OCI-M2 (cell line): Measurements from ENCODE around the gene WIPF3.

ENCODE experiments used
- DNase-seq: peaks from one replicate; lab custom pipeline; 2025; ENCODE audit not compliant: unreplicated experiment; lab: John Stamatoyannopoulos, UW

WIPF3 gene

GRCh38 chr7:29843726-29844125 is 37.4 kb downstream of the WIPF3 start:
- DNase-seq = no peak

- no peak for DNase-seq
Measured at GRCh38 chr7:29844559-29844958, 38.3 kb downstream of the WIPF3 start.

- no peak for DNase-seq
Measured at GRCh38 chr7:29847496-29847895, 41.2 kb downstream of the WIPF3 start.

GRCh38 chr7:29847916-29848315 is 41.6 kb downstream of the WIPF3 start:
- DNase-seq = no peak

- DNase-seq = no peak
Measured at GRCh38 chr7:29848941-29849340, 42.6 kb downstream of the WIPF3 start.

- DNase-seq = no peak
Measured at GRCh38 chr7:29851487-29851886, 45.2 kb downstream of the WIPF3 start.

GRCh38 chr7:29852457-29852856 is 46.1 kb downstream of the WIPF3 start:
- DNase-seq = no peak

GRCh38 chr7:29853072-29853471 is 46.8 kb downstream of the WIPF3 start:
- no peak for DNase-seq

- DNase-seq = no peak
Measured at GRCh38 chr7:29853789-29854188, 47.5 kb downstream of the WIPF3 start.

- DNase-seq = no peak
Measured at GRCh38 chr7:29854257-29854938, 48.1 kb downstream of the WIPF3 start.

GRCh38 chr7:29857654-29858053 is 51.3 kb downstream of the WIPF3 start:
- DNase-seq = no peak

- no peak for DNase-seq
Measured at GRCh38 chr7:29858191-29858951, 52.1 kb downstream of the WIPF3 start.

GRCh38 chr7:29859104-29859503 is 52.8 kb downstream of the WIPF3 start:
- DNase-seq = no peak

- DNase-seq = no peak
Measured at GRCh38 chr7:29859524-29860185, 53.3 kb downstream of the WIPF3 start.

GRCh38 chr7:29860186-29860585 is 53.9 kb downstream of the WIPF3 start:
- no peak for DNase-seq

GRCh38 chr7:29861884-29862283 is 55.6 kb downstream of the WIPF3 start:
- no peak for DNase-seq

GRCh38 chr7:29864656-29865055 is 58.3 kb downstream of the WIPF3 start:
- DNase-seq = no peak

- no peak for DNase-seq
Measured at GRCh38 chr7:29865526-29865925, 59.2 kb downstream of the WIPF3 start.

GRCh38 chr7:29866490-29866930 is 60.2 kb downstream of the WIPF3 start:
- DNase-seq = no peak

GRCh38 chr7:29871787-29872398 is 65.6 kb downstream of the WIPF3 start:
- no peak for DNase-seq

- no peak for DNase-seq
Measured at GRCh38 chr7:29873644-29874294, 67.5 kb downstream of the WIPF3 start.
